ENCODE measurements around the gene HBS1L. TPM values are rescaled to one million over a fixed set of nuclear protein-coding genes. Genes with fewer than 3 reads are reported as not detected.

Gene HBS1L
- polyA plus RNA-seq, 3 donors, result 16.0 to 48.9 (median 36.3) TPM

DNA sequence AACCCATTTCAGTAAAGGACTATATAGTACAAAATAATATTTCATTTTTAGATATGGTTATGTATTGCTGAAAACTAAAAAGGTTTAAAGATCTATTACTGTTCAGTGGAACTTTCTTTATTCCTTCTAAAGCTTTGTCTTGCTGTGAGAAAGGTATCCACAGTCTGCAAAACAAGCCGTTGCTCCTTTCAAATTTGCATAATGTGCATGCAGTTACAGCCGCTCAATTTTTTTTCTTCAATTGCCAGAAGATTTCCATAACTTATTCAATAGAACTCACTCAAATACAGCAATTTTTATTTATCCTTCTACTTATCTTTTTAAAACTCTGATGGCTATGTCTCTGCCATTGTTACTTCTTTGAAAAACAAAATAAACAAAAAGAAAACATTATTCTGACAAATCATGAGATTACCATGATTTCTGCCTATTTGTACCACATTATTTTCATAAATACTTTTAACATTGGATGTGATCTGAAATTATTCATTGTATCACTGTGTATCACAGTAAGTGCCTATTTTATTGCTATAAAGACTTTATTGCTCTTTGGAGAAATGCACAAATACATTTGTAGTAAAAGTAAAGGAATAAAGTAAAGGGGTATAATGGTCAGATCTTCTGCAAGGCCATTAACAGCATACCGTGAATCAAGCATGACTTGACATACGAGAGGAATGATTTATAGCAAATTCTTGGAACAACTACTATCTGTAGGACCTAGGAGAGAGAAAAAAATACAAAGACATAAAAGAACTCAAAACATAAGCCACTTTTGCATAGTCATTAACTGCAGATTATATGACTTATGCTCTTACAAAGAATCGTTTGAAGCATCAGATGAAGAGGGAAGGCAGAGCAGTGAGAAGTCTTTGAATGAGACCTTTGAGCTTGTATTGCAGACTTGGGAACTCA is 29.6 kb upstream of the HBS1L start:
- H4K20me1 ChIP-seq (ENCODE audit: insufficient read depth, low read length), result no peaks in the 10 kb centered on the region
- no peak overlapping the region for H3K27ac ChIP-seq (ENCODE audit: low read depth in 1 of 2, low read length in 2 of 2)
- no peaks in the 10 kb centered on the region for H3K36me3 ChIP-seq (replicated peaks in 1 of 2; ENCODE audit: control insufficient read depth in 1 of 2, insufficient read depth in 2 of 2, low read length in 2 of 2)
- H3K9ac ChIP-seq (ENCODE audit: insufficient read depth, low read length, poor library complexity, severe bottlenecking), result no peak overlapping the region
- WGBS (ENCODE audit: insufficient coverage), result 86% methylated on average over 2 of the region's 5 CpGs
- H3K4me1 Mint-ChIP-seq, result peaks cover 17% of the 10 kb centered on the region
- H2AFZ ChIP-seq (ENCODE audit: insufficient read depth, low read depth, low read length, poor library complexity, severe bottlenecking), result no peak overlapping the region
- H3K27me3 Mint-ChIP-seq (ENCODE audit: low read depth in 3 of 3), result peaks cover 0 to 4% (median 2%) of the 10 kb centered on the region in 3 donors
- H3K36me3 Mint-ChIP-seq, result peaks cover 0 to 6% of the 10 kb centered on the region in 2 donors
- TF ChIP-seq CTCF (IDR thresholded peaks at IDR 0.05), result no peak
- H3K79me2 ChIP-seq (ENCODE audit: insufficient read depth, low read length), result no peaks in the 10 kb centered on the region
- no peak overlapping the region for H3K4me2 ChIP-seq (replicated peaks; ENCODE audit: extremely low read depth, low read length, poor library complexity, severe bottlenecking)
- intact Hi-C loops (cut with micrococcal nuclease), result no loop called here
- no peak overlapping the region for H3K4me3 Mint-ChIP-seq
- peaks cover 5 to 21% (median 16%) of the 10 kb centered on the region in 7 donors for H3K9me3 Mint-ChIP-seq
- H3K27me3 ChIP-seq (ENCODE audit: control insufficient read depth in 2 of 2, insufficient read depth in 2 of 2, low read length in 2 of 2), result no peaks in the 10 kb centered on the region
- H3K9me3 ChIP-seq (replicated peaks in 1 of 2; ENCODE audit: control insufficient read depth in 1 of 2, insufficient read depth in 1 of 2, low read length in 2 of 2), result peaks cover 11 to 13% of the 10 kb centered on the region in 2 donors
- no peak for DNase-seq
- H3K4me3 ChIP-seq (replicated peaks in 1 of 3; ENCODE audit: low read depth in 2 of 3, low read length in 3 of 3), result no peak overlapping the region
- peak overlapping the region in 1 of 7 donors; percentile 58 for H3K27ac Mint-ChIP-seq
- peaks cover 16 to 22% of the 10 kb centered on the region in 2 donors for H3K4me1 ChIP-seq (ENCODE audit: control insufficient read depth in 1 of 2, insufficient read depth in 2 of 2, low read length in 2 of 2)

DNA sequence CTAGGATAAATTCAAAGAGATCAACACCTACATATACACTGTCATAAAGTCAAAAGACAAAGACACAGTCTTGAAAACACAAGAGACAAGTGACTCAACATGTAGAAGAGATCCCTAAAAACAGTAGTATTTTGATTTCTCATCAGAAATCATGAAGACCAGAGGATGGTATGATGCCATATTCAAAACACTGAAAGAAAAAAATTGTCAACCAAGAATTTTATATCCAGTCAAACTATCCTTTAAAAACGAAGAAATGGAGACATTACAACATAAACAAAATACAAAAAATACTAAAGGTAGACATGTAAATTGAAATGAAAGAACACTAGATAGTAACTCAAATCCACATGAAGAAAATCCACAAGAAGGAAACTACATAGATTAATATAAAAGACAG is 27.3 kb upstream of the HBS1L start:
- H3K4me1 Mint-ChIP-seq, result no peaks in the 10 kb centered on the region
- Histone ChIP-seq H3K79me2 (ENCODE audit: insufficient read depth, low read length) (no peaks in the 10 kb centered on the region), H3K9ac (ENCODE audit: insufficient read depth, low read length, poor library complexity, severe bottlenecking) (no peak overlapping the region), H3K36me3 (replicated peaks in 1 of 2; ENCODE audit: control insufficient read depth in 1 of 2, insufficient read depth in 2 of 2, low read length in 2 of 2) (no peaks in the 10 kb centered on the region), H3K4me1 (ENCODE audit: control insufficient read depth in 1 of 2, insufficient read depth in 2 of 2, low read length in 2 of 2) (no peaks in the 10 kb centered on the region), H2AFZ (ENCODE audit: insufficient read depth, low read depth, low read length, poor library complexity, severe bottlenecking) (no peak overlapping the region), H3K9me3 (replicated peaks in 1 of 2; ENCODE audit: control insufficient read depth in 1 of 2, insufficient read depth in 1 of 2, low read length in 2 of 2) (peaks cover 11 to 13% of the 10 kb centered on the region in 2 donors), H3K4me3 (replicated peaks in 1 of 3; ENCODE audit: low read depth in 2 of 3, low read length in 3 of 3) (no peak overlapping the region), H3K27ac (ENCODE audit: low read depth in 1 of 2, low read length in 2 of 2) (no peak overlapping the region), H3K4me2 (replicated peaks; ENCODE audit: extremely low read depth, low read length, poor library complexity, severe bottlenecking) (no peak overlapping the region), H4K20me1 (ENCODE audit: insufficient read depth, low read length) (no peaks in the 10 kb centered on the region), H3K27me3 (ENCODE audit: control insufficient read depth in 2 of 2, insufficient read depth in 2 of 2, low read length in 2 of 2) (no peaks in the 10 kb centered on the region)
- no peak for DNase-seq
- H3K27me3 Mint-ChIP-seq (ENCODE audit: low read depth in 3 of 3), result peaks cover 0 to 4% (median 2%) of the 10 kb centered on the region in 3 donors
- H3K9me3 Mint-ChIP-seq, result peaks cover 5 to 18% (median 16%) of the 10 kb centered on the region in 7 donors
- H3K36me3 Mint-ChIP-seq, result peaks cover 0 to 6% of the 10 kb centered on the region in 2 donors
- TF ChIP-seq CTCF (IDR thresholded peaks at IDR 0.05), result no peak
- WGBS (ENCODE audit: insufficient coverage), result no CpG with 5 or more reads among the region's 1 CpG
- H3K27ac Mint-ChIP-seq, result no peak overlapping the region
- intact Hi-C loops (cut with micrococcal nuclease), result no loop called here
- no peak overlapping the region for H3K4me3 Mint-ChIP-seq
